Pancreas (tissue), 10 donors: ENCODE results near the gene EXOG. TPM values are rescaled to one million over a fixed set of nuclear protein-coding genes. Genes with fewer than 3 reads are reported as not detected.

Source experiments
- ATAC-seq, 4 donors: fragments of 200-7000 bp; cut with Tn5 transposase; one replicate each; pipeline versions ENCODE4 v1.8.0 to v1.9.1; 2020; ENCODE audit warnings: mild to moderate bottlenecking in 4 of 4, moderate library complexity in 4 of 4
- DNase-seq, 6 donors: peaks; one replicate each; pipeline ENCODE4 v3.0.0-alpha.2; 2020
- FAIRE-seq: peaks from 2 replicates; lab custom pipeline; 2012; peaks lifted over from hg19 to GRCh38; lab: Jason Lieb, UNC
- H3K27ac ChIP-seq, 4 donors: fragments of 200-600 bp; sonication (generic); 1 replicate in 3 of 4; 2 replicates in 1 of 4; pipeline versions ENCODE4 v1.5.0 to v1.8.0; 2020
- H3K27me3 ChIP-seq, 4 donors: fragments of 200-600 bp; one replicate each; pipeline ENCODE4 v1.8.0; 2021
- H3K36me3 ChIP-seq, 3 donors: fragments of 200-600 bp; sonication (generic) in 1 of 3; one replicate each; pipeline versions ENCODE4 v1.5.0 to v1.8.0; 2020 to 2021
- H3K4me1 ChIP-seq, 3 donors: fragments of 200-600 bp; one replicate each; pipeline ENCODE4 v1.8.0; 2021
- H3K4me3 ChIP-seq, 4 donors: fragments of 200-600 bp; sonication (generic) in 2 of 4; one replicate each; pipeline versions ENCODE4 v1.5.0 to v1.8.0; 2020 to 2021
- H3K9me3 ChIP-seq, 4 donors: fragments of 200-600 bp; one replicate each; pipeline ENCODE4 v1.8.0; 2021
- CTCF ChIP-seq, 4 donors: fragments of 200-600 bp; sonication (generic) in 3 of 4; IDR thresholded peaks; one replicate each; pipeline versions ENCODE4 v1.5.0 to v1.8.0; 2021; ENCODE audit warnings: antibody characterized with exemption in 4 of 4
- WGBS, 2 donors: extraction: QIAGEN DNeasy Blood & Tissue Kit; methylation state at CpG; one replicate each; pipeline ENCODE4 v1.1.7; 2013; 5-methylcytosine and 5-hydroxymethylcytosine counted together
- intact Hi-C, 3 donors: fragments of 100-400 bp; cut with DNase I; formaldehyde crosslinking; loops; one replicate each; pipeline versions ENCODE4 v1.11.1 to v1.14.2; 2022
- polyA plus RNA-seq, 2 donors: library from polyadenylated mRNA; stranded (reverse); fragments of 200-250 nt; gene quantifications; one replicate each; pipeline ENCODE4 v1.2.3, GENCODE V29; 2013
- total RNA-seq, 6 donors: library from RNA; stranded (reverse); fragmentation: NEBNext Ultra II Directional in 4 of 6; extraction: Animal tissue kit (Norgen Biotek cat#: 25700) in 4 of 6; gene quantifications; one replicate each; pipeline versions ENCODE4 v1.2.1 to v1.2.4, GENCODE V29; 2021 to 2023
- donor health status: healthy with polysubstance abuse.
- donor health status: DM: no; HTN: no; CAD: no; lungs with moderate emphysema.
- donor health status: DM: no; HTN: no; CAD: no.
- donor health status: control.
- donor health status: control.
- donor health status: Bipolar disorder and iron deficiency.
- donor health status: DM: yes; HTN: yes; CAD: no.
- donor health status: DM: no; HTN: no; CAD: no.
- donor health status: DM: no; HTN: no; CAD: no.
- donor health status: DM: yes; HTN: yes; CAD: no.

Gene EXOG
- total and polyA plus RNA-seq, 8 donors = 3.7 to 10.3 (median 4.6) TPM

GRCh38 chr3:38457111-38458003 lies 38.8 kb upstream of the EXOG start:
- intact Hi-C loops = no loop called here
- no peak overlapping the region for H3K4me3 ChIP-seq
- H3K4me1 ChIP-seq = peaks cover 21 to 44% (median 42%) of the 10 kb centered on the region in 3 donors
- no peak for FAIRE-seq
- no peak overlapping the region for H3K27ac ChIP-seq
- peak in 1 of 6 donors; percentile 40 for DNase-seq
- no peaks in the 10 kb centered on the region for H3K9me3 ChIP-seq
- no peaks in the 10 kb centered on the region for H3K27me3 ChIP-seq
- 73 to 83% methylated on average over 9 of the region's 9 CpGs for WGBS, 2 donors
- H3K36me3 ChIP-seq = no peaks in the 10 kb centered on the region
- no peak for TF ChIP-seq CTCF (IDR thresholded peaks at IDR 0.05)
- ATAC-seq = no peak

- intact Hi-C loops = no loop called here
- FAIRE-seq = no peak
- Histone ChIP-seq H3K36me3 (no peaks in the 10 kb centered on the region), H3K27ac (peak overlapping the region; percentile 77 to 92 (median 80)), H3K9me3 (no peaks in the 10 kb centered on the region), H3K27me3 (no peaks in the 10 kb centered on the region), H3K4me3 (peak overlapping the region; percentile 1 to 55 (median 35)), H3K4me1 (peaks cover 21 to 44% (median 42%) of the 10 kb centered on the region in 3 donors)
- TF ChIP-seq CTCF (IDR thresholded peaks at IDR 0.05) = no peak
- peak; percentile 83 to 92 (median 87) for DNase-seq
- WGBS, 2 donors = 18 to 20% methylated on average over 13 of the region's 13 CpGs
- peak; percentile 73 to 82 (median 76) for ATAC-seq
Observed at GRCh38 chr3:38458796-38459498, 37.2 kb upstream of the EXOG start.

GRCh38 chr3:38459499-38460048 lies 36.6 kb upstream of the EXOG start:
- intact Hi-C loops = no loop called here
- TF ChIP-seq CTCF (IDR thresholded peaks at IDR 0.05) = no peak
- DNase-seq = no peak
- H3K27ac ChIP-seq = peak overlapping the region; percentile 77 to 92 (median 80)
- FAIRE-seq = no peak
- 20 to 36% methylated on average over 10 of the region's 10 CpGs for WGBS, 2 donors
- peaks cover 21 to 44% (median 42%) of the 10 kb centered on the region in 3 donors for H3K4me1 ChIP-seq
- H3K4me3 ChIP-seq = peak overlapping the region; percentile 1 to 55 (median 35)
- H3K36me3 ChIP-seq = no peaks in the 10 kb centered on the region
- ATAC-seq = peak; percentile 18 to 26 (median 24)
- no peaks in the 10 kb centered on the region for H3K27me3 ChIP-seq
- H3K9me3 ChIP-seq = no peaks in the 10 kb centered on the region

- ATAC-seq (no peak), DNase-seq (no peak), FAIRE-seq (no peak)
- Histone ChIP-seq H3K4me3 (no peak overlapping the region), H3K36me3 (no peaks in the 10 kb centered on the region), H3K27ac (peak overlapping the region in 2 of 4 donors; percentile 82 to 92), H3K4me1 (peaks cover 21 to 44% (median 42%) of the 10 kb centered on the region in 3 donors), H3K27me3 (no peaks in the 10 kb centered on the region), H3K9me3 (no peaks in the 10 kb centered on the region)
- TF ChIP-seq CTCF (IDR thresholded peaks at IDR 0.05) = no peak
- WGBS, 2 donors = 75 to 80% methylated on average over 12 of the region's 12 CpGs
- intact Hi-C loops = no loop called here
Observed at GRCh38 chr3:38460377-38461270, 35.5 kb upstream of the EXOG start.
